Fibroblast of the aortic adventitia (primary cell): Measurements from ENCODE around the gene PIEZO1. TPM values are rescaled to one million over a fixed set of nuclear protein-coding genes. Genes with fewer than 3 reads are reported as not detected.

Experiments used
- DNase-seq: peaks from one replicate; pipeline ENCODE4 v3.0.0-alpha.2; 2010; ENCODE audit warnings: low read depth
- H3K4me3 ChIP-seq: 2 replicates; pipeline ENCODE4 v1.5.1; 2011; ENCODE audit warnings: low read depth, mild to moderate bottlenecking, control low read depth, low read length, moderate library complexity
- total RNA-seq: library from RNA; depleted of rRNA; stranded (reverse); fragments of >200 nt; gene quantifications from 2 replicates; pipeline ENCODE4 v1.2.3, GENCODE V29; 2012; ENCODE audit warnings: low replicate concordance
- TF ChIP-seq, protein P1 (sequence below): IDR thresholded peaks from 2 replicates; pipeline ENCODE4 v1.5.1; 2011; ENCODE audit warnings: mild to moderate bottlenecking, low read length, control low read depth, inconsistent platforms; ENCODE audit not compliant: insufficient read depth

PIEZO1 gene
- total RNA-seq, 1 donor: 143 TPM

GRCh38 chr16:88771294-88771772 lies 13.7 kb downstream of the PIEZO1 start:
- H3K4me3 ChIP-seq: no peak overlapping the region
- DNase-seq: no peak
- TF ChIP-seq, protein P1, sequence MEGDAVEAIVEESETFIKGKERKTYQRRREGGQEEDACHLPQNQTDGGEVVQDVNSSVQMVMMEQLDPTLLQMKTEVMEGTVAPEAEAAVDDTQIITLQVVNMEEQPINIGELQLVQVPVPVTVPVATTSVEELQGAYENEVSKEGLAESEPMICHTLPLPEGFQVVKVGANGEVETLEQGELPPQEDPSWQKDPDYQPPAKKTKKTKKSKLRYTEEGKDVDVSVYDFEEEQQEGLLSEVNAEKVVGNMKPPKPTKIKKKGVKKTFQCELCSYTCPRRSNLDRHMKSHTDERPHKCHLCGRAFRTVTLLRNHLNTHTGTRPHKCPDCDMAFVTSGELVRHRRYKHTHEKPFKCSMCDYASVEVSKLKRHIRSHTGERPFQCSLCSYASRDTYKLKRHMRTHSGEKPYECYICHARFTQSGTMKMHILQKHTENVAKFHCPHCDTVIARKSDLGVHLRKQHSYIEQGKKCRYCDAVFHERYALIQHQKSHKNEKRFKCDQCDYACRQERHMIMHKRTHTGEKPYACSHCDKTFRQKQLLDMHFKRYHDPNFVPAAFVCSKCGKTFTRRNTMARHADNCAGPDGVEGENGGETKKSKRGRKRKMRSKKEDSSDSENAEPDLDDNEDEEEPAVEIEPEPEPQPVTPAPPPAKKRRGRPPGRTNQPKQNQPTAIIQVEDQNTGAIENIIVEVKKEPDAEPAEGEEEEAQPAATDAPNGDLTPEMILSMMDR: no peak

DNA sequence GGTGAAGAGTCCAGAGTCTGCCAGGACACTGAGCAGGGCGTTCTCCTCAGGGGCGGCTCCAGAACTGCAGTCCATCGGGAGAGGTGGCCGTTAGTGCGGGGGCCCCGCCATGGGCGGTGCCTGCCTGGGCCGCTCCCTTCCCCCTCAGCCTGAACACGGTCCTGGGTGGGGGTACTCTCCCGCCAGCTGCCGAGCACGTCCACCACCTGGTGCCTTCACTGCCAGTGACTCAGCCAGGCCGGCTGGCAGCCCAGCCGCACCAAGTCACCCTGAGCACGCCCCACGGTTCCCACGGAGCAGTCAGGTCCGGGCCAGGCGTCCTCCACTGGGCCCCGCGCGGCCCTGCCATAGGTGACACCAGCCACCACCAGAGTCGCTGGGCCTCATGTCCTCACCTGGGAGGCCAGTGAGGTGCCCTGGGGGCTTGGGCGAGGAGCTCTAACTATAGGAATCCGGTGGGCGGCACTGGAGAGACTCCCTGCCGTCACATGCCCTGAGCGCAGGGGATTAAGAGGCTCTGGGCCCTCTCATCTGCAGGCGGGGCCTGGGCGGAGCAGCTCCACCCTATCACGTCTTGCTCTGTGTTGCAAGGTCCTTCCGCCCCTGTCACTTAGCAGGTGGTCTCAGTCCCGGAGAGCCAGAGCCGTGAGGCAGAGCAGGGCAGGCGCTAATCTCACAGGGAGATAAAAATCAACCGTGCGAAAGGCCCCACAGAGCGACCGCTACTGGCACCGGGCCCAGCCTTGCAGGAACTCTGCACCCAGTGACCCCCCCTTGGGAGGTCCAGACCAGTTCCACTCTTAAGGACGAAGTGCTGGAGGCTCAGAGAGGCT lies 14.3 kb downstream of the PIEZO1 start:
- TF ChIP-seq, protein P1: no peak
- no peak overlapping the region for H3K4me3 ChIP-seq
- no peak for DNase-seq

DNA sequence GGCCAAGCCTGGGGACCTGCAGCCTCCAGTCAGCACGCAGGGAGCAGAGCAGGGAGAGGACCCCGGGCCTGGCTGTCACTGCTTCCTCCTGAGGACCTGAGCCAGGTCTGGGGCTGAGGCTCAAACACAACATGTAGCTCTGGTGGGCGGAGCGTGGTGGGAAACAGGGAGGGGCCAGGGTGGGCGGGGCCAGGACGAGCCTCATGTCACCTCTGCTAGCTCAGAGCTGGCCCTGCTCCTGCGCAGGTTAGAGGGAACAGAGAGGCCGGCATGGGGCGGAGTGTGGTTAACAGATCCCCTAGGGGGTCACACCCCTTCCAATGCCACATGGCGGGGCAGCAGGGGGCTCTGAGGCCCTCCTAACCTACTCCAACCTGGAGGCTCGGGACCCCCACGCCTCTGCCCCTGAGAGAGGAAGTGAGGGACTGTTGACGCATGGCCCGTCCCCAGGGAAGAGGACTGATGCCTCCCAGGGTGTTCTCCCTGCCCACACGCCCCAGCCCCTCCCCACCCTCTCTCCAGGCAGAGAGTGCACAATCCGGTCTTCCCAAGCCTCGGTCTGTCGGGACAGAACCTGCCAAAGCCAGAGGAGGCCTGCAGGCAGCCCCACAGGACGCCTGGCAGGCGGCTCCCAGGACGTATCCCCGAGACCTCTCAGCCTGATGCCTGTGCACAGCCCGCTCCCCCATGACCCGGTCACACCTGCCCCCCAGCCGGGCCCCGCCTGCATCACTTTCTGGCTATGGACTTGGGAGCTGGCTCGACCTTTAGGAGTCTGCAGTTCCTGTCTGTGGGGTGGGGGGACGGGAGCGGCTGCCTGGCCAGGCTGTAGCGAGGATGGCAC lies 15.2 kb downstream of the PIEZO1 start:
- DNase-seq: no peak
- TF ChIP-seq, protein P1: no peak
- H3K4me3 ChIP-seq: no peak overlapping the region

GRCh38 chr16:88768071-88768783 lies 16.8 kb downstream of the PIEZO1 start:
- TF ChIP-seq, protein P1: no peak
- no peak overlapping the region for H3K4me3 ChIP-seq
- DNase-seq: peak; percentile 69

- TF ChIP-seq, protein P1: no peak
- H3K4me3 ChIP-seq: no peak overlapping the region
- DNase-seq: no peak
Observed at GRCh38 chr16:88767546-88768070, 17.4 kb downstream of the PIEZO1 start.

DNA sequence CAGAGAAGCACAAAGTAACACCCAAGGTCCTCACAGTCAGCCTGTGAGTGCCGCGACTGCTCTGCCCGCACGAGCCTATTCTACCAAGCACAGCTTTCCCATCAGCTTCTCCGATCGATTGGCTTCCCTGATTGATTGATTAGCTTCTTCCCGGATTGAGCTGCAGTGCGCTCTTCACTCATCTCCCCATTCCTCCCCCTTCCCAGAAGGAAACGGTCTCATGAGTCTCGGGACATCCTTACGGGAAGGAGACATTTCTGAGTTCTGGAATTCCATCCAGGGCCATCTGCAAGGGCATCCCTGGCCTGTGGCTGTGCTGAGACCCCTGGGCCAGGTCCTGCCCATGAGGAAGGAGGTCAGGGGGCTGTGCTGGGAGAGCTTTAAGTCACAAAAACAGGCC lies 18.0 kb downstream of the PIEZO1 start:
- H3K4me3 ChIP-seq: no peak overlapping the region
- TF ChIP-seq, protein P1: no peak
- DNase-seq: no peak
